NK-92 (cell line): ENCODE measurements around the gene PIGT.
"Not testable (repeated sequence)": the region's sequence is repeated elsewhere in the genome, so short reads cannot be mapped to it uniquely, and the experiment has no call there.

Experiments
- DNase-seq: peaks from one replicate; lab custom pipeline; 2025; ENCODE audit not compliant: unreplicated experiment; lab: John Stamatoyannopoulos, UW

The PIGT gene

DNA sequence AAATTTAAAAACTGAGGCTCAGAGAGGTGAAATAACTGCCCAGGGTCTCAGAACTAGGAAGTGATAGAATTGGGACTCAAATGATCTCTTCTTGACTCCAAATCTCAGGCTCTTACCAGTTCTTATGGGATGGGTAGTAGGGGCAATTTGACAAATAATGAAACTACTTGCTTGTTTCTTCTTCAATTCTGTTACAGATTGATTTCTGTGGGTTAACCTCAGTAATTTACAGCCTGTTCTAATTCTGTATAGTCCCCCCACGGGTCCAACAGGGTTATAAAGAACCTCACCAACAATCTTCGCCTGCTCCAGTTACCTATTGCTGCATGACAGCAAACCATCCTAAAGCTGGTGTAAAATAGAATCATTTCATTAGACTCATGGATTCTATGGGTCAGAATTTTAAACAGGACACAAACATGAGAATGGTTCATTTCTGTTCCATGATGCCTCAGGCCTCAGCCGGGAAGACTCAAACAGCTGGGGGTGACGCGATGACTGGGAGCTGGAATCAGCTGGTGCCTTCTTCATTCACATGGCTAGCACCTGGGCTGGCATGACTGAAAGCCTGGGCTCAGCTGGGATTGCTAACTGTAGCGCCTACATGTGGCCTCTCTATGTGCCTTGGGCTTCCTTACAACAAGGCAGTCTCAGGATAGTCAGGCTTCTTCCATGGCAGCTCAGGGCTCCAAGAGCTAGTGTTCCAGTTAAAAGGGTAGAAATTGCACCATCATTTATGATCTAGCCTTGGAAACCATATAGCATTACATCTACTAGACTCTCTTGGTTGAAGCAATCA, 47.0 kb downstream of the PIGT start:
- DNase-seq, result no peak

DNA sequence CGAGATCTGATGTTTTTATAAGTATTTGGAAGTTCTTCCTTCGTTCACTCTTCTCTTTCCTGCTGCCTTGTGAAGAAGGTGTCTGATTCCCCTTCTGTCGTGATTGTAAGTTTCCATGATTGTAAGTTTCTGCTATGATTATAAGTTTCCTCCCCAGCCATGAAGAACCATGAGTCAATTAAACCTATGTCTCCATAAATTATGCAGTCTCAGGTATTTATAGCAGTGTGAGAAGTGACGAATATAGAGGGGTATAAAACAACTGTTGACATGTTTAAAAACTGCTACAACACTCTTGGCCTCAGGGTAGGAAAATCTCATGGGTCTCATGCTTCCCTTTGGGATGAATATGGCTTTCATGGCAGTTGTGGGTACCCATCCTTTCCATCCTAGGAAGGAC, 47.8 kb downstream of the PIGT start:
- DNase-seq, result no peak

DNA sequence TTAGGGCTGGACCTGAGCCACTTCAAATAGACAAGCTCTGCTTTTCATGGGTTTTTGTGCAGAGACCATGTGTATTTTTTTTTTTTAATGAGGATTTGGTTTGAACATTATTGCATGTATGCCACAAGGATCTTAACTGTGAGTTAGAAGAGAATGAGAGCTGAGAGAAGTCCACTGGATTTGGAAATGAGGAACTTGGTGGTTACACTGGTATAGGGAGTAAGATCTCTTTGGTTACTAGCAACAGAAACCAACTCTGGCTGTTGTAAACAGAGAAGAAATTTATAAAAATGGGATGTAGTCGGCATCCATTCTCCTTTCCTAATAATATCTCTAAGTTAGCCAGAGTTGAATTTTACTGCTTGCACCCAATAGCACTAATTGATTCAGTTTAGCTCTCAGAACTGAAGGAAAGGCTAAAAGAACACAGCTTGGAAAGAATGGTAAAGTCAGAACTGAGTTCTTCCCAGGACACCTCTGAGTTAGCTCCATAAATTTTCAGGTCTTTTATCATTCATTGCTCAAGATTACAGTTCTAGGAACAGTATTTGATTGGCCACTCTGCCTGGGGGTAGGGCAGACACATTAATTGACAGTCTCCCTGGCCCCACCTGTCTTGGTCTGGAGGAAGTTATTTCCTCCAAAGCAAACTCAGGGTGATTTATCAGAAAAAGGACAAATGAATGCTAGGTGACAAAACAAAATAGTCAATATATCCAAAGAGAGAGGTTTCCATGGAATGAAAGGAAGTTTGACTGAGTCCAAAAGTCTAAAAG, 49.7 kb downstream of the PIGT start:
- DNase-seq, result no peak

DNA sequence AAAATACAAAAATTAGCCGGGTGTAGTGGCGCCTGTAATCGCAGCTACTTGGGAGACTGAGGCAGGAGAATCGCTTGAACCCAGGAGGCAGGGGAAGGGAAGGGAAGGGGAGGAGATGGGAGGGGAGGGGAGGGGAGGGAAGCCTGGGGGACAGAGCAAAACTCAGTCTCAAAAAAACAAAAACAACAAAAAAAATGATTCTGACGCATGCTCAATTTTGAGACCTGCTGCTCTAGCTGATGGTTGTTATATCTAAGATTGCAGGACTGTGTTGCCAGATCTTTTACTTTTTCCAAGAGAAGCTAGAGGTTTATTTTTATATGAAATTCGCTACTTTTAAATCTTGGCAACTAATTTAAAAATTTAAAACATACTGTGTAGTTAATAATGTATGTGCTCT, 51.2 kb downstream of the PIGT start:
- DNase-seq, result no peak

DNA sequence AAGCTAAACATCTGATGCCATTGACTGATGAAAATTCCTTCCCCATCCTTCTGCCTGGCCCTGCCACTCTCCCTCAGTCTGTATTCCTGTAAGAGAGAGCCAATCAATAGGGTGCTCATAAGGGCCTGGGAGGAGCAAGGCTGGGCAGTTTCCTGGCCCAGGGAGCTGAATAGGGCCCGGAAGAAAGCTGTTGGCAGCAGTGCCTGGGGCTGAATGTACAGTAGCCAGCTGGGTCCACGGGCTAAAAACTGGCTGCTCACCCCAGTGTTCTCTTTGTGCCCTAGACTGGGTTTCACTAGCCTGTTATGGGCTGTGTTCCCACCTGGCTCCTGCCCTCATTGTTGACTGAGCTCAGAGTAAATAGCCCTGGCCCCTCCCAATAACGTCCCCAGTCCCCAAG, 51.9 kb downstream of the PIGT start:
- no peak for DNase-seq

DNA sequence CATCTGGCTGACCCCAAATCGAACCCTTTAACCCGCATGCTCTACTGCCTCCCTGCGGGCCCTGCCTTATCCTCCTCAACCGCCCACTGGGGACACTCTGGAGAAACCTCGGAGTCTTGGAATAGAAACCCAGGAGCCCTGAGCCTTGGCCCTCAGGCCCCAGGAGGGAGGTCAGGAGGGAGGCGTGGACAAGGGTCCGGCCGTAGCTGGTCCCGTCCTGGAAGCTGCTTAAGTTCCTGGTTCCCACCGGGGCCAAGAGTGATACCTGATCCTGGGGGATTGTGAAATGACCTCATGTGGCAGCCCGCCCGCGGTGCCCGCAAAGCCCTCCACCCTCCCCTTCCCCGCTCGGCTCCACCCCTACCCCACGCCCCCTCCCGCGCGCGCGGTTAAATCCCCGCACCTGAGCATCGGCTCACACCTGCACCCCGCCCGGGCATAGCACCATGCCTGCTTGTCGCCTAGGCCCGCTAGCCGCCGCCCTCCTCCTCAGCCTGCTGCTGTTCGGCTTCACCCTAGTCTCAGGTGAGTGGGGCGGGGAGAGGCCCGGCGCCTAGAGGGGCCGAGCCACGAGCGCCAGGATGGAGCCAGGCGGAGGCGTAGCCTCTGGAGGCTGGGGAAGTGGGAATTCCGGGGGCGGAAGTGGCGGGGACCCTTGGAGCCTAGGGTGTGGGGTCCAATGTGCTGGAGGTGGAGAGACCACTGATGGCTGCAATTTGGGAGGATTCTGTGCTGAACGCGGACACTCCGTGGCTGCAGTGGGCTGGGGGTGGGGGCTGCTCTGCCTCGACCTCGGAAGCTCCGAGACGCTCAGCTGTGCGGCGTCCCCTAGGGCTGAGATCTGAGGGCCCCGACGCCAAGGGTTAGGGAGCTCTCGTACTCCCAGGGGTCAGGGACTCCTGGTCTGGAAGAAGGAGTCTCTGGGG, 53.7 kb downstream of the PIGT start, which contains the start of gene WFDC2:
Gene WFDC2, plus strand, starts transcription at position 418 of the 926 bp plus-strand sequence. Its CDS starts 29 bp downstream, at position 447.
- DNase-seq, result no peak

DNA sequence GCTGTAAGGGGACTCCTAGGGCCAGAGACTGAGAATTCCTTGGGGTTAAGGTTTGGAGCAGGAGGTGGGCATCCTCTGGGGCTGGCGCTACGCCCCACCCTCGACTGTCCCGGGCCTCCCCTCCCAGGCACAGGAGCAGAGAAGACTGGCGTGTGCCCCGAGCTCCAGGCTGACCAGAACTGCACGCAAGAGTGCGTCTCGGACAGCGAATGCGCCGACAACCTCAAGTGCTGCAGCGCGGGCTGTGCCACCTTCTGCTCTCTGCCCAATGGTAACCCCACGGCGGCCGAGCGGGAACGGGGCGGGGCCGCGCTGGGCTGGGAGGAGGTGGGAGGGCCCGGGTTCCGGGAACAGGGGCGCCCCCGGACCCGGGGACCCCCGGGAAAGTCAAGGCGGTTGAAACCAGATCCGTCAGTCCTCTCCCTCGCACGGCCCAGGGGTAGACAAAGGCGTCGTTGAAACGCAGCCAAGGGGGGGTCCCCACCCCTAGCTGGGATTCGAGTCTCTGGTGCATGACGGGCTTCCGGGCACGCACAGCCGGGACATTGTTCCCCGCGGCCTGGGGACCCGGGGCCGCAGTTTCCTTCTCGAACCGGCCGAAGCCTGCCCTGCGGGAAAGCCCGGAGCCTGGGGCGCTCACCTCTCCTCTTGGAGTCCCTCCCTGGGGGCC, 54.5 kb downstream of the PIGT start:
- DNase-seq, result no peak

DNA sequence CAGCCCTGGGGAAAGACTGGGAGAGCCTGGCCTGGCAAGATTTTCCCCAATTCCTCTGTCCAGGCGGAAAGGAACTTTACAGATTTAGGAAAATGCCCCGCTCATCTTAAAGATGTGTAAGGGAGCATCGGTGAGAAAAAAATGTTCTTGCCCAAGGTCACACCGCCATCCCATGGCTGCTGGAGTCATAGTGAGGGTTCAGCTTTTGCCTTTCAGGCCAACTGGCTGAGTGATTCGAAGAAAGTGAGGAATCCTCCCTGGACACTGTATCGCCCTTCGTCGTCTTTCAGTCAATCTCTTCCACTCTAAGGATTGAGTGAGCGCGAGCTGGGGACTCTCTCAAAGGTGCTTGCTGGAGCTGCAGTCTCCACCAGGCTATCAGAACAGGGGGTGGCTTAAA, 55.0 kb downstream of the PIGT start:
- no peak for DNase-seq

DNA sequence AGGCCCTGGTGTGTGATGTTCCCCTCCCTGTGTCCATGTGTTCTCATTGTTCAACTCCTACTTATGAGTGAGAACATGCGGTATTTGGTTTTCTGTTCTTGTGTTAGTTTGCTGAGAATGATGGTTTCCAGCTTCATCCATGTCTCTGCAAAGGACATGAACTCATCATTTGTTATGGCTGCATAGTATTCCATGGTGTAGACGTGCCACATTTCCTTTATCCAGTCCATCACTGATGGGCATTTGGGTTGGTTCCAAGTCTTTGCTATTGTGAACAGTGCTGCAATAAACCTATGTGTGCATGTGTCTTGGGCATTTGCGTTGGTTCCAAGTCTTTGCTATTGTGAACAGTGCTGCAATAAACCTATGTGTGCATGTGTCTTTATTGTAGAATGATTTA, 56.3 kb downstream of the PIGT start:
- DNase-seq, result not testable (repeated sequence)
